ENCODE results near the gene COMMD9.

Gene COMMD9

GRCh38 chr11:36240173-36240572 lies 49.1 kb downstream of the COMMD9 start:
- DNase-seq (ENCODE audit: low spot score in 2 of 2): no peak
- Mint-ChIP-seq H3K4me1 (no peaks in the 10 kb centered on the region), H3K27me3 (peaks cover 65% of the 10 kb centered on the region), H3K36me3 (ENCODE audit: insufficient read depth) (no peaks in the 10 kb centered on the region), H3K27ac (ENCODE audit: low read depth) (no peak overlapping the region), H3K4me3 (no peak overlapping the region), H3K9me3 (no peaks in the 10 kb centered on the region)
- ATAC-seq (replicated peaks; ENCODE audit: extremely low read depth, poor library complexity, severe bottlenecking): no peak

GRCh38 chr11:36239636-36240035 lies 49.6 kb downstream of the COMMD9 start:
- no peak for ATAC-seq (replicated peaks; ENCODE audit: extremely low read depth, poor library complexity, severe bottlenecking)
- no peak overlapping the region for H3K4me3 Mint-ChIP-seq

GRCh38 chr11:36238881-36239280 lies 50.3 kb downstream of the COMMD9 start:
- DNase-seq (ENCODE audit: low spot score in 2 of 2) (no peak), ATAC-seq (replicated peaks; ENCODE audit: extremely low read depth, poor library complexity, severe bottlenecking) (no peak)
- no peaks in the 10 kb centered on the region for H3K9me3 Mint-ChIP-seq
- no peaks in the 10 kb centered on the region for H3K4me1 Mint-ChIP-seq
- H3K4me3 Mint-ChIP-seq: no peak overlapping the region
- H3K36me3 Mint-ChIP-seq (ENCODE audit: insufficient read depth): no peaks in the 10 kb centered on the region
- no peak overlapping the region for H3K27ac Mint-ChIP-seq (ENCODE audit: low read depth)
- H3K27me3 Mint-ChIP-seq: peaks cover 54% of the 10 kb centered on the region

More at GRCh38 chr11:36239636-36240035, 49.6 kb downstream of the COMMD9 start:
- no peaks in the 10 kb centered on the region for H3K9me3 Mint-ChIP-seq
- H3K4me1 Mint-ChIP-seq: no peaks in the 10 kb centered on the region
- no peak for DNase-seq (ENCODE audit: low spot score in 2 of 2)
- H3K36me3 Mint-ChIP-seq (ENCODE audit: insufficient read depth): no peaks in the 10 kb centered on the region
- no peak overlapping the region for H3K27ac Mint-ChIP-seq (ENCODE audit: low read depth)
- peaks cover 62% of the 10 kb centered on the region for H3K27me3 Mint-ChIP-seq

GRCh38 chr11:36238036-36238631 lies 51.1 kb downstream of the COMMD9 start:
- DNase-seq (ENCODE audit: low spot score in 2 of 2): no peak
- peaks cover 47% of the 10 kb centered on the region for H3K27me3 Mint-ChIP-seq
- H3K27ac Mint-ChIP-seq (ENCODE audit: low read depth): no peak overlapping the region
- no peaks in the 10 kb centered on the region for H3K36me3 Mint-ChIP-seq (ENCODE audit: insufficient read depth)
- H3K4me3 Mint-ChIP-seq: no peak overlapping the region
- ATAC-seq (replicated peaks; ENCODE audit: extremely low read depth, poor library complexity, severe bottlenecking): no peak
- no peaks in the 10 kb centered on the region for H3K4me1 Mint-ChIP-seq
- no peaks in the 10 kb centered on the region for H3K9me3 Mint-ChIP-seq

- no peaks in the 10 kb centered on the region for H3K9me3 Mint-ChIP-seq
- H3K4me1 Mint-ChIP-seq: no peaks in the 10 kb centered on the region
- no peaks in the 10 kb centered on the region for H3K36me3 Mint-ChIP-seq (ENCODE audit: insufficient read depth)
- ATAC-seq (replicated peaks; ENCODE audit: extremely low read depth, poor library complexity, severe bottlenecking) (no peak), DNase-seq (ENCODE audit: low spot score in 2 of 2) (no peak)
- no peak overlapping the region for H3K27ac Mint-ChIP-seq (ENCODE audit: low read depth)
- no peak overlapping the region for H3K4me3 Mint-ChIP-seq
- peaks cover 43% of the 10 kb centered on the region for H3K27me3 Mint-ChIP-seq
Observed at GRCh38 chr11:36237391-36237790, 51.8 kb downstream of the COMMD9 start.

- ATAC-seq (replicated peaks; ENCODE audit: extremely low read depth, poor library complexity, severe bottlenecking) (no peak), DNase-seq (ENCODE audit: low spot score in 2 of 2) (no peak)
- Mint-ChIP-seq H3K27me3 (peaks cover 29% of the 10 kb centered on the region), H3K4me3 (no peak overlapping the region), H3K27ac (ENCODE audit: low read depth) (no peak overlapping the region), H3K4me1 (no peaks in the 10 kb centered on the region), H3K36me3 (ENCODE audit: insufficient read depth) (no peaks in the 10 kb centered on the region), H3K9me3 (no peaks in the 10 kb centered on the region)
Observed at GRCh38 chr11:36235750-36236149, 53.5 kb downstream of the COMMD9 start.

- H3K36me3 Mint-ChIP-seq (ENCODE audit: insufficient read depth): no peaks in the 10 kb centered on the region
- DNase-seq (ENCODE audit: low spot score in 2 of 2) (no peak), ATAC-seq (replicated peaks; ENCODE audit: extremely low read depth, poor library complexity, severe bottlenecking) (no peak)
- H3K4me1 Mint-ChIP-seq: no peaks in the 10 kb centered on the region
- H3K4me3 Mint-ChIP-seq: no peak overlapping the region
- H3K9me3 Mint-ChIP-seq: no peaks in the 10 kb centered on the region
- H3K27ac Mint-ChIP-seq (ENCODE audit: low read depth): no peak overlapping the region
- peaks cover 35% of the 10 kb centered on the region for H3K27me3 Mint-ChIP-seq
Observed at GRCh38 chr11:36234825-36235224, 54.4 kb downstream of the COMMD9 start.

- H3K9me3 Mint-ChIP-seq: no peaks in the 10 kb centered on the region
- ATAC-seq (replicated peaks; ENCODE audit: extremely low read depth, poor library complexity, severe bottlenecking): no peak
- DNase-seq (ENCODE audit: low spot score in 2 of 2): no peak
- no peaks in the 10 kb centered on the region for H3K4me1 Mint-ChIP-seq
- no peak overlapping the region for H3K4me3 Mint-ChIP-seq
- H3K36me3 Mint-ChIP-seq (ENCODE audit: insufficient read depth): no peaks in the 10 kb centered on the region
- H3K27ac Mint-ChIP-seq (ENCODE audit: low read depth): no peak overlapping the region
- peaks cover 43% of the 10 kb centered on the region for H3K27me3 Mint-ChIP-seq
Observed at GRCh38 chr11:36233204-36233603, 56.0 kb downstream of the COMMD9 start.

- DNase-seq (ENCODE audit: low spot score in 2 of 2): no peak
- H3K9me3 Mint-ChIP-seq: no peaks in the 10 kb centered on the region
- no peaks in the 10 kb centered on the region for H3K36me3 Mint-ChIP-seq (ENCODE audit: insufficient read depth)
- H3K27ac Mint-ChIP-seq (ENCODE audit: low read depth): no peak overlapping the region
- no peaks in the 10 kb centered on the region for H3K4me1 Mint-ChIP-seq
- no peak overlapping the region for H3K4me3 Mint-ChIP-seq
- ATAC-seq (replicated peaks; ENCODE audit: extremely low read depth, poor library complexity, severe bottlenecking): no peak
- H3K27me3 Mint-ChIP-seq: peaks cover 41% of the 10 kb centered on the region
Observed at GRCh38 chr11:36230779-36231699, 58.2 kb downstream of the COMMD9 start.

GRCh38 chr11:36229091-36229705 lies 60.0 kb downstream of the COMMD9 start:
- ATAC-seq (replicated peaks; ENCODE audit: extremely low read depth, poor library complexity, severe bottlenecking) (no peak), DNase-seq (ENCODE audit: low spot score in 2 of 2) (no peak)
- Mint-ChIP-seq H3K9me3 (no peaks in the 10 kb centered on the region), H3K36me3 (ENCODE audit: insufficient read depth) (no peaks in the 10 kb centered on the region), H3K4me3 (no peak overlapping the region), H3K27ac (ENCODE audit: low read depth) (no peak overlapping the region), H3K27me3 (peaks cover 31% of the 10 kb centered on the region), H3K4me1 (no peaks in the 10 kb centered on the region)

GRCh38 chr11:36228689-36229088 lies 60.5 kb downstream of the COMMD9 start:
- Mint-ChIP-seq H3K4me1 (no peaks in the 10 kb centered on the region), H3K9me3 (no peaks in the 10 kb centered on the region), H3K27ac (ENCODE audit: low read depth) (no peak overlapping the region), H3K4me3 (no peak overlapping the region), H3K27me3 (peaks cover 36% of the 10 kb centered on the region), H3K36me3 (ENCODE audit: insufficient read depth) (no peaks in the 10 kb centered on the region)
- DNase-seq (ENCODE audit: low spot score in 2 of 2): no peak
- ATAC-seq (replicated peaks; ENCODE audit: extremely low read depth, poor library complexity, severe bottlenecking): no peak

GRCh38 chr11:36227044-36227443 lies 62.2 kb downstream of the COMMD9 start:
- ATAC-seq (replicated peaks; ENCODE audit: extremely low read depth, poor library complexity, severe bottlenecking) (no peak), DNase-seq (ENCODE audit: low spot score in 2 of 2) (no peak)
- Mint-ChIP-seq H3K27me3 (peaks cover 53% of the 10 kb centered on the region), H3K9me3 (no peaks in the 10 kb centered on the region), H3K4me3 (no peak overlapping the region), H3K4me1 (no peaks in the 10 kb centered on the region), H3K27ac (ENCODE audit: low read depth) (no peak overlapping the region), H3K36me3 (ENCODE audit: insufficient read depth) (no peaks in the 10 kb centered on the region)
